ENCODE data around the gene PRDX5.

Gene PRDX5

DNA sequence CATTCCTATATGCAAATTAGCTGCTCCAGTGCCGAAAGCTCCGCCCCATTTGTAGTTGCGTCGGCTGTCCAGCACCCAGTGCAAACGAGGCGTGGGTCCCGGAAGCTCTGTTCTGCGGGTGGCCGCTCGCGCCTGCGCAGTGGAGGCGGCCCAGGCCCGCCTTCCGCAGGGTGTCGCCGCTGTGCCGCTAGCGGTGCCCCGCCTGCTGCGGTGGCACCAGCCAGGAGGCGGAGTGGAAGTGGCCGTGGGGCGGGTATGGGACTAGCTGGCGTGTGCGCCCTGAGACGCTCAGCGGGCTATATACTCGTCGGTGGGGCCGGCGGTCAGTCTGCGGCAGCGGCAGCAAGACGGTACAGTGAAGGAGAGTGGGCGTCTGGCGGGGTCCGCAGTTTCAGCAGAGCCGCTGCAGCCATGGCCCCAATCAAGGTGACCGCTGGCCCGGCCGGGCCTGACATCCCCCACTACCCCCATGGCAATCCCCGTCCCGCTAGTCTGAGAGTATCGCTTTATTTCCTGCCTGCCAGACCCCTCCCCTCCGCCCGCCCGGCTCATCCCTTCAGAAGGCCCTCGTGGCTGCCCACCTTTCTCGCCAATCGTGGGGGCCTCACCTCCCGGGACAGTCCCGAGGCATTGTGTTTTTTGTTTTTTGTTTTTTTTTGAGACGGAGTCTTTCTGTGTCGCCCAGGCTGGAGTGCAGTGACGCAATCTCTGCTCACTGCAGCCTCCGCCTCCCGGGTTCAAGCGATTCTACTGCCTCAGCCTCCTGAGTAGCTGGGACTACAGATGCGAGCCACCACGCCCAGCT, at the start of gene PRDX5:
Gene PRDX5 (plus strand): TSS at position 161 of the 805 bp plus-strand sequence. CDS start 95 bp downstream, at position 256.
- peak; percentile 88 to 94 for DNase-seq (ENCODE audit: low spot score in 2 of 2)
- peak within 1 kb of the TSS; percentile 93 for H3K4me3 Mint-ChIP-seq
- peak; percentile 81 for ATAC-seq (replicated peaks; ENCODE audit: extremely low read depth, poor library complexity, severe bottlenecking)
- peaks cover 46% of the 10 kb centered on the region for H3K4me1 Mint-ChIP-seq
- peaks cover 32% of the 10 kb centered on the region for H3K36me3 Mint-ChIP-seq (ENCODE audit: insufficient read depth)
- H3K9me3 Mint-ChIP-seq, result no peaks in the 10 kb centered on the region
- no peaks in the 10 kb centered on the region for H3K27me3 Mint-ChIP-seq
- H3K27ac Mint-ChIP-seq (ENCODE audit: low read depth), result peak within 1 kb of the TSS; percentile 99

DNA sequence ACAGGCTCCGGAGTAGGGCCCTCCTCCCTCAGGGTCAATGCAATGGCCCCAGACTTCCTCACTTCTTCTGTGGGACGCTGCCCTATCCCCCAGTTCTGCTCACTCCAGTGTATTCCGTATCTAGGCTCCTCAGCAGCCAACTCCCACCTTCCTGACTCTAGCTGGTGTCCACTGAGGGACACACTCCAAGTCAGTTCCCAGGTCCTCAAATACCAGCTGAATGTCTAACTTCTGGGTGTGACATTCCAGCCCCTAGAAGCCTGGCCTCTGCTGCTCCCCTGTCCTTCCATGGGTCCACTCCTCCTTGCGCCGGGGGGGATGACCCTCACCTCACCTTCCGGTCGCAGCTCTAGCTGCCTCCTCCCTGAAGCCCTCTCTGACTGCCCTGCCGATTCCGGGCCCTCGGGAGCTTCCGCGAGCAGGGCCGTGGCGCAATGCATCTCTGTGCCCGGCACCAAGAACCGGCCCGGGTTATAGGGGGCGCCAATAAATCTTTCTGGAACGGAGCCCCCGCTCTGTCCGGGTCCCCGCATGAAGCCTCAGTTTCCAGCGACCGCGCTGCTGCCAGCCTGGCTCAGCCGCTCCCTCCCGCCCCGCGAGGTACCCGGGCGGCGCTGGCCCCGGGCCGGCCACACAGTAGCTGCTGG, 48.9 kb upstream of the PRDX5 start:
- Mint-ChIP-seq H3K36me3 (ENCODE audit: insufficient read depth) (peaks cover 29% of the 10 kb centered on the region), H3K27ac (ENCODE audit: low read depth) (peak overlapping the region; percentile 98)

DNA sequence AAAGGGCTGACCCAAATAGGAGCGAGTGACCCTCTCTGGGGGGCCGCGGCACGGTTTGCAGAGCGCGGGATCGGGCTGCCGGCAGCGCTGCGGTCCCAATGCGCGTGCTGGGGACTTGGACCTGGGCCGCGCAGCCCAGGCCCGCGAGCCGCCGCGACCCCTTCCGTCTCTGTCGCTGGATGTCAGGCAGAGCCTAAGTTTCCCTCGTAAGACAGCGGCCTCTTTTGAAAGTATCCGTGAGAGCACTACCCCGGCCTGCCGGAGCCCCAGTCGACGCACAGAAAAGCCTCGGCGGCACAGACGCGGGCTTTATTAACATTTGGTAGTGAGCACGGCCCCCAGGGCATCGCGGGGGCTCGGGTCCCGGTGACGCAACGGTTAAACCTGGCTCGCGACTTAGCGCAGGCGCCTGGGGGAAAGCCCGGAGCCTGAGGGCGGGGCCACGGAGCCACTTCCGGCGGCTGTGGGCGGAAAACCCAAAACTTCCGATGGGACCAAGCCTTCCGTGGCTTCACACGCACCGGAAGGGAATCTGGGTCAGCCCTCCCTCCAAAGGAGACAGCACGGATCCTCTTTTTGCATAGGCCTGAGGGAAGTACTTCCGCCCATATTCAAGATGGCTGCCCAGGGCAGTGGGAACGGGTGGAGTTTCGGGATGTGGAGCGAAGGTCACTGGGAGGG, 48.2 kb upstream of the PRDX5 start:
- Mint-ChIP-seq H3K27ac (ENCODE audit: low read depth) (peak overlapping the region; percentile 98), H3K4me3 (peak overlapping the region; percentile 98)

More for the DNA sequence above, 48.9 kb upstream of the PRDX5 start:
- DNase-seq (ENCODE audit: low spot score in 2 of 2), result no peak
- Mint-ChIP-seq H3K9me3 (no peaks in the 10 kb centered on the region), H3K4me1 (peaks cover 32% of the 10 kb centered on the region), H3K27me3 (no peaks in the 10 kb centered on the region), H3K4me3 (peak overlapping the region; percentile 98)
- ATAC-seq (replicated peaks; ENCODE audit: extremely low read depth, poor library complexity, severe bottlenecking), result peak; percentile 1

DNA sequence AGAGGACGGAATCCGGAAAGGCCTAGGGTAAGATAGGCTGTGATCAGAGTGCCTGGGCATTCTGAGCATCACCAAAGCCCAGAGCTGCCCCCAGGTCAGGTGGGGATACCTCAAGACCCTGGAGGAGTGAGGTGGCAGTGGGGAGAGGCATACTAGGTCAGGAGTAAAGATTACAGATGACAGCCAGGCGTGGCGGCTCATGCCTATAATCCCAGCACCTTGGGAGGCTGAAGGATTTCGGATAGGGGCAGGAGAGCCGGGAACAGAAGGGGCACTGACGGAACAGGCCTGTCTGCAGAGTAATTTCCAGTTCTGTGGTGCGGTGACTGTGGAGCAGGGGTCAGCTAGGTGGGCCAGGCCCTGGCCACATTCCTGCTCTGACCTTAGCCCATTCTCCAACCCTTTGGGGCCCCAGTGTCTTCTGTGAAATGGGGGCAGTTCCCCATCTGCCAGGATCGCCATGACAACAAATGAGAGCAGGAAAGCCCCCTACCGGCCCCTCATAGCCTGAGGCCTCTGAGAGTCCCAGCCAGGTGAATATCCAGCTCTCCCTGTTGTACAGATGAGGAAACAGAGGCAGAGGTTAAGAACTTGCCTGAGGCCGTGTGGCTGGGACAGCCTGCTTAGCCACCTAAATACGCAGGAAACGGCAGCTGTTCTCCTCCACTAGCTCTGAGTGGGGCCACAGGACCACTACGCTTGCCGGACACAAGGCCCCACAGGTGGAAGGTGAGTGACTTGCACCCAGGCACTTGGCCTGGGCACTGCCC, 42.7 kb upstream of the PRDX5 start:
- Mint-ChIP-seq H3K27me3 (no peaks in the 10 kb centered on the region), H3K27ac (ENCODE audit: low read depth) (no peak overlapping the region), H3K36me3 (ENCODE audit: insufficient read depth) (peaks cover 23% of the 10 kb centered on the region), H3K9me3 (no peaks in the 10 kb centered on the region), H3K4me1 (peaks cover 12% of the 10 kb centered on the region), H3K4me3 (no peak overlapping the region)
- ATAC-seq (replicated peaks; ENCODE audit: extremely low read depth, poor library complexity, severe bottlenecking) (no peak), DNase-seq (ENCODE audit: low spot score in 2 of 2) (no peak)

More for the DNA sequence above, 48.2 kb upstream of the PRDX5 start:
- Mint-ChIP-seq H3K9me3 (no peaks in the 10 kb centered on the region), H3K27me3 (no peaks in the 10 kb centered on the region), H3K36me3 (ENCODE audit: insufficient read depth) (peaks cover 31% of the 10 kb centered on the region), H3K4me1 (peaks cover 32% of the 10 kb centered on the region)
- DNase-seq (ENCODE audit: low spot score in 2 of 2), result peak; percentile 94 to 96
- ATAC-seq (replicated peaks; ENCODE audit: extremely low read depth, poor library complexity, severe bottlenecking), result peak; percentile 74

GRCh38 chr11:64275841-64276240, 42.1 kb upstream of the PRDX5 start:
- Mint-ChIP-seq H3K9me3 (no peaks in the 10 kb centered on the region), H3K27ac (ENCODE audit: low read depth) (no peak overlapping the region), H3K4me1 (peaks cover 9% of the 10 kb centered on the region), H3K27me3 (no peaks in the 10 kb centered on the region), H3K36me3 (ENCODE audit: insufficient read depth) (peaks cover 17% of the 10 kb centered on the region), H3K4me3 (no peak overlapping the region)
- no peak for ATAC-seq (replicated peaks; ENCODE audit: extremely low read depth, poor library complexity, severe bottlenecking)
- DNase-seq (ENCODE audit: low spot score in 2 of 2), result no peak

DNA sequence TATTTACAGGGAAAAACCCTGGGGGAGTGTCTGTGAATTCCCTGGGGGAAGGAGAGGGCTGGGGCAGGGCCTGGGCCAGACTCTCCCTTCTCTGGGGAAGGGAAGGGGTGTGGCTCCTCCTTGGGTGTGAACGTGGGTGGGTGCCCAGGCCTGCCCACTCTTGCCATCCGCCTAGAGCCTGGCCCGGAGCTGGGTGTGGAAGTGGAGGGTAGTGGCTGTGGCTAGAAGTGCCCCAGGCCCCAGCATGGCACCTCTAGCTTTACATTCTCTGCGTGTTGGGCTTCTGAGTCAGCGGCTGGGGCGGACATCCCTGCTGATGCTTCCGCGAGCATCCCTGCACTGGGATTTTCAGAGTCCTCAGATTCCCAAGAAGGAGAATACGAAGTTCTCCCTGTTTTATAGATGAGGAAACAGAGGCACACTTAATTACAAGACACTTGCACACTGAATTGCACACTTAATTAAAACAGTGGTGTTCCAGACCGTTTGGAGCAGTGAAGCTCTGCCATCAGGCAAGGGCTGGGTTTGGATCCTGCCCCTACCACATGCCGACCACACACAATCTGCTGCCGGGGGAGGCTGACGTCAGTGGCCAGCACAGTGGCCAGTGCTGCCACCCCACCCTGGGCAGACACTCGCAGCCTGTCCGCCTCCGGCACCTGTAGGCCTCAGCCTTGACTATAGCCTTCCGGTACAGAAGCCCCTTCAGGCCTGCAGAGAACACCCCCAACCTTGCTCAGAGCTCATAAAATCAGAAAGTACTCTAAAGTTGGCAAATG, 41.1 kb upstream of the PRDX5 start:
- H3K27me3 Mint-ChIP-seq, result no peaks in the 10 kb centered on the region
- H3K27ac Mint-ChIP-seq (ENCODE audit: low read depth), result no peak overlapping the region
- H3K36me3 Mint-ChIP-seq (ENCODE audit: insufficient read depth), result peaks cover 12% of the 10 kb centered on the region
- no peak overlapping the region for H3K4me3 Mint-ChIP-seq
- peaks cover 2% of the 10 kb centered on the region for H3K4me1 Mint-ChIP-seq
- no peaks in the 10 kb centered on the region for H3K9me3 Mint-ChIP-seq
- ATAC-seq (replicated peaks; ENCODE audit: extremely low read depth, poor library complexity, severe bottlenecking) (no peak), DNase-seq (ENCODE audit: low spot score in 2 of 2) (no peak)

- H3K9me3 Mint-ChIP-seq, result no peaks in the 10 kb centered on the region
Measured at GRCh38 chr11:64278576-64279190, 39.2 kb upstream of the PRDX5 start.

DNA sequence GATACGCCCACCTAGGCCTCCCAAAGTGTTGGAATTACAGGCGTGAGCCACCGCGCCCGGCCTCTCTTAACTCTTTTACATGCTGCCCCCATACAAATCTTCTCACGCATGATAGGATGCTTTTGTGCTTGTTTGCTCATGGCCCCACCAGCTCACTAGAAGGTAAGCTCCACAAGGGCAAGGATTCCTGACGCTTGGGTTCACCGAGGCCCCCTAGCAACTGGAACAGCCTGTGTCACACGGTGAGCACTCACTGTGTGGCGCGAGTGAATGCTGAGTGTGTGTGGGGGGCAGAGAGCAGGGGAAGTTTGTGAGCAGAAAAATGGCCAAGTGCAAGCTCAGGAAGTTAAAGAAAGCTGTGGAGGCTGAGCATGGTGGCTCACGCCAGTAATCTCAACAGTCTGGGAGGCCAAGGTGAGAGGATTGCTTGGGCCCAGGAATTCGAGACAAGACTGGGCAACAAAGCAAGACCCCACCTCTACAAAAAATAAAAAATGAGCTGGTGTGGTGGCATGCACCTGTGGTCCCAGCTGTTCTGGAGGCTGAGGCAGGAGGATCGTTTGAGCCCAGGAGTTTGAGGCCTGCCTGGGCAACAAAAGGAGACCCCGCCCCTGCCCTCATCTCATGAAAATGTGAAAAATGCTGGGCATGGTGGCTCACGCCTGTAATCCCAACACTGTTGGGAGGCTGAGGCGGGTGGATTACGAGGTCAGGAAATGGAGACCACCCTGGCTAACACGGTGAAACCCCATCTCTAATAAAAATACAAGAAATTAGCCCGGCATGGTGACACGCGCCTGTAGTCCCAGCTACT, 35.8 kb upstream of the PRDX5 start:
- Mint-ChIP-seq H3K4me3 (peak overlapping the region; percentile 87), H3K4me1 (peaks cover 16% of the 10 kb centered on the region), H3K27ac (ENCODE audit: low read depth) (peak overlapping the region; percentile 97), H3K9me3 (no peaks in the 10 kb centered on the region), H3K27me3 (no peaks in the 10 kb centered on the region), H3K36me3 (ENCODE audit: insufficient read depth) (peaks cover 11% of the 10 kb centered on the region)
- ATAC-seq (replicated peaks; ENCODE audit: extremely low read depth, poor library complexity, severe bottlenecking) (no peak), DNase-seq (ENCODE audit: low spot score in 2 of 2) (no peak)

More at GRCh38 chr11:64278576-64279190, 39.2 kb upstream of the PRDX5 start:
- Mint-ChIP-seq H3K36me3 (ENCODE audit: insufficient read depth) (peaks cover 8% of the 10 kb centered on the region), H3K27me3 (no peaks in the 10 kb centered on the region), H3K4me3 (no peak overlapping the region), H3K27ac (ENCODE audit: low read depth) (peak overlapping the region; percentile 78), H3K4me1 (peaks cover under 1% of the 10 kb centered on the region)
- DNase-seq (ENCODE audit: low spot score in 2 of 2), result no peak
- no peak for ATAC-seq (replicated peaks; ENCODE audit: extremely low read depth, poor library complexity, severe bottlenecking)

GRCh38 chr11:64283092-64283491, 34.8 kb upstream of the PRDX5 start:
- Mint-ChIP-seq H3K27me3 (no peaks in the 10 kb centered on the region), H3K9me3 (no peaks in the 10 kb centered on the region), H3K4me1 (peaks cover 16% of the 10 kb centered on the region), H3K27ac (ENCODE audit: low read depth) (peak overlapping the region; percentile 97), H3K4me3 (peak overlapping the region; percentile 87), H3K36me3 (ENCODE audit: insufficient read depth) (peaks cover 11% of the 10 kb centered on the region)
- DNase-seq (ENCODE audit: low spot score in 2 of 2), result no peak
- ATAC-seq (replicated peaks; ENCODE audit: extremely low read depth, poor library complexity, severe bottlenecking), result no peak

- peak within 1 kb of the TSS; percentile 97 for H3K27ac Mint-ChIP-seq (ENCODE audit: low read depth)
- H3K9me3 Mint-ChIP-seq, result no peaks in the 10 kb centered on the region
- DNase-seq (ENCODE audit: low spot score in 2 of 2), result peak; percentile 78 to 86
- peaks cover 9% of the 10 kb centered on the region for H3K36me3 Mint-ChIP-seq (ENCODE audit: insufficient read depth)
- peak within 1 kb of the TSS; percentile 87 for H3K4me3 Mint-ChIP-seq
- ATAC-seq (replicated peaks; ENCODE audit: extremely low read depth, poor library complexity, severe bottlenecking), result peak; percentile 81
- H3K27me3 Mint-ChIP-seq, result no peaks in the 10 kb centered on the region
- H3K4me1 Mint-ChIP-seq, result peaks cover 19% of the 10 kb centered on the region
Measured at GRCh38 chr11:64284048-64284961, 33.6 kb upstream of the PRDX5 start, which contains the start of gene BAD. TSS of gene BAD (minus strand) at chr11:64284665. CDS start at chr11:64284368, 297 bp downstream.

Data from central memory CD8-positive, alpha-beta T cell (primary cell).